Karpas-422 (cell line): ENCODE results near the gene SRP9. TPM values are rescaled to one million over a fixed set of nuclear protein-coding genes. Genes with fewer than 3 reads are reported as not detected.
"Not testable (repeated sequence)": the region's sequence is repeated elsewhere in the genome, so short reads cannot be mapped to it uniquely, and the experiment has no call there.

ENCODE experiments used
- DNase-seq: peaks from one replicate; pipeline ENCODE4 v3.0.0-alpha.2; 2015
- H2AFZ ChIP-seq: fragments of 200-600 bp; sonication (generic); 2 replicates; pipeline ENCODE4 v1.6.1; 2014; ENCODE audit warnings: antibody characterized with exemption, low read length, mixed read lengths
- H3K27ac ChIP-seq: fragments of 200-600 bp; sonication (generic); 2 replicates; pipeline ENCODE4 v1.5.1; 2014; ENCODE audit warnings: mild to moderate bottlenecking, low read length, moderate library complexity
- H3K27me3 ChIP-seq: fragments of 200-600 bp; sonication (generic); 2 replicates; pipeline ENCODE4 v1.6.1; 2014; ENCODE audit warnings: low read length, mixed read lengths
- H3K36me3 ChIP-seq: fragments of 200-600 bp; sonication (generic); 2 replicates; pipeline ENCODE4 v1.6.1; 2014; ENCODE audit warnings: low read length, mixed read lengths; ENCODE audit not compliant: insufficient read depth
- H3K4me1 ChIP-seq: fragments of 200-600 bp; sonication (generic); 2 replicates; pipeline ENCODE4 v1.6.1; 2014; ENCODE audit warnings: mild to moderate bottlenecking, low read length, mixed read lengths
- H3K4me2 ChIP-seq: fragments of 200-600 bp; sonication (generic); 2 replicates; pipeline ENCODE4 v1.6.1; 2014; ENCODE audit warnings: low read length, low read depth, mild to moderate bottlenecking; ENCODE audit not compliant: poor library complexity, severe bottlenecking
- H3K4me3 ChIP-seq: fragments of 200-600 bp; sonication (generic); 2 replicates; pipeline ENCODE4 v1.5.1; 2014; ENCODE audit warnings: mild to moderate bottlenecking, antibody characterized with exemption, low read length, mixed read lengths
- H3K79me2 ChIP-seq: fragments of 200-600 bp; sonication (generic); 2 replicates; pipeline ENCODE4 v1.6.1; 2014; ENCODE audit warnings: mild to moderate bottlenecking, low read length, mixed read lengths
- H3K9ac ChIP-seq: fragments of 200-600 bp; sonication (generic); 2 replicates; pipeline ENCODE4 v1.6.0; 2014; ENCODE audit warnings: low read length
- H3K9me2 ChIP-seq: fragments of 200-600 bp; sonication (generic), shearing (Covaris generic); replicated peaks from 2 replicates; pipeline ENCODE4 v1.6.0; 2014; ENCODE audit warnings: mild to moderate bottlenecking, low read length, moderate library complexity; ENCODE audit not compliant: insufficient read depth
- H3K9me3 ChIP-seq: fragments of 300-700, 200-600 bp; sonication (generic); 2 replicates; pipeline ENCODE4 v1.6.1; 2014; ENCODE audit warnings: low read length, mixed read lengths
- H4K20me1 ChIP-seq: fragments of 200-600 bp; sonication (generic); 2 replicates; pipeline ENCODE4 v1.6.1; 2014; ENCODE audit warnings: mild to moderate bottlenecking, antibody characterized with exemption, low read length, low read depth; ENCODE audit not compliant: insufficient read depth
- total RNA-seq: library from RNA; depleted of rRNA; stranded (reverse); fragments of >200 nt; shearing (Covaris generic); gene quantifications from 2 replicates; pipeline ENCODE4 v1.2.3, GENCODE V29; 2014; ENCODE audit warnings: low replicate concordance

Gene SRP9
- total RNA-seq, 1 experiment from 2014 or later: 245 TPM

DNA sequence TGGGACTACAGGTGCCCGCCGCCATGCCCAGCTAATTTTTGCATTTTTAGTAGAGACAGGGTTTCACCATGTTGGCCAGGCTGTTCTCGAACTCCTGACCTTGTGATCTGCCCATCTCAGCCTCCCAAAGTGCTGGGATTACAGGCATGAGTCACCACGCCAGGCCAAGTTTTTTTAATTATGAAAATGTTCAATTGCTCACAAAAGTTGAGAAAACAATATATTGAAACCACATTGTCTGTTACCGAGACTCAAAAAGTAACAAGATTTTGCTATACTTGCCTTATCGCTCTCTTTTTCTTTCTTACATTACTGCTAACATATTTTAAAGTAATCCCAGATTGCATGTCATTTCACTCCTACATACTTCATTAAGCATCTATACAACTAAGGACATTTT lies 16.2 kb upstream of the SRP9 start:
- H3K9ac ChIP-seq, H3K4me1 ChIP-seq, H4K20me1 ChIP-seq, H3K9me3 ChIP-seq, H3K36me3 ChIP-seq, H3K9me2 ChIP-seq, H3K27ac ChIP-seq, H3K27me3 ChIP-seq, H3K79me2 ChIP-seq, H3K4me2 ChIP-seq, H2AFZ ChIP-seq, H3K4me3 ChIP-seq, DNase-seq: not testable (repeated sequence)

- H3K4me2 ChIP-seq: no peak overlapping the region
- H3K9ac ChIP-seq: no peak overlapping the region
These were observed 15.6 kb upstream of the SRP9 start for GRCh38 chr1:225762002-225762441.

DNA sequence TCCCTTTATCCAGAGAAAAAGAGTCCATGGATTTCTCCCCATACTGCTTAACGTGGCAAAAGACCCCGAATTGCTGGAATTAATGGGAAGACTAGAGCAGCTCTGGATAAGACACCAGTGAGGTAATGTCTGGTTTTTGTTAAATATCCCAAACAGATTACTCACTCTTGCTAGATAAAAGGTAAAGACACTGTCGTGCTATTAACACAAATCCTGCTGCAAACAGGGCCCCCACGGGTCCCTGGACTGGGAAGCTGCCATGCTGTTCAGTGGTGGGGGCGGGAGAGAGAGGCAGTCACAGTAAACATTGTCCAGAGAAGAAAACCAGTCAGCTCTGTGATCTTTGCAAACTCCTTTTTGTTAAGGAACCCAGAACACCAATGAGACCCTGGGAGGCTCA lies 15.2 kb upstream of the SRP9 start:
- Histone ChIP-seq H2AFZ (no peak overlapping the region), H3K9me2 (no peaks in the 10 kb centered on the region), H3K79me2 (no peaks in the 10 kb centered on the region), H3K27me3 (no peaks in the 10 kb centered on the region), H3K4me1 (no peaks in the 10 kb centered on the region), H3K36me3 (no peaks in the 10 kb centered on the region), H3K27ac (no peak overlapping the region), H4K20me1 (no peaks in the 10 kb centered on the region), H3K4me2 (no peak overlapping the region), H3K9me3 (no peaks in the 10 kb centered on the region), H3K9ac (no peak overlapping the region), H3K4me3 (no peak overlapping the region)
- DNase-seq: no peak

More at GRCh38 chr1:225762002-225762441, 15.6 kb upstream of the SRP9 start:
- Histone ChIP-seq H3K4me1 (no peaks in the 10 kb centered on the region), H3K27me3 (no peaks in the 10 kb centered on the region), H3K36me3 (no peaks in the 10 kb centered on the region), H3K9me2 (no peaks in the 10 kb centered on the region), H4K20me1 (no peaks in the 10 kb centered on the region), H2AFZ (no peak overlapping the region), H3K9me3 (no peaks in the 10 kb centered on the region), H3K79me2 (no peaks in the 10 kb centered on the region), H3K4me3 (no peak overlapping the region), H3K27ac (no peak overlapping the region)
- no peak for DNase-seq

DNA sequence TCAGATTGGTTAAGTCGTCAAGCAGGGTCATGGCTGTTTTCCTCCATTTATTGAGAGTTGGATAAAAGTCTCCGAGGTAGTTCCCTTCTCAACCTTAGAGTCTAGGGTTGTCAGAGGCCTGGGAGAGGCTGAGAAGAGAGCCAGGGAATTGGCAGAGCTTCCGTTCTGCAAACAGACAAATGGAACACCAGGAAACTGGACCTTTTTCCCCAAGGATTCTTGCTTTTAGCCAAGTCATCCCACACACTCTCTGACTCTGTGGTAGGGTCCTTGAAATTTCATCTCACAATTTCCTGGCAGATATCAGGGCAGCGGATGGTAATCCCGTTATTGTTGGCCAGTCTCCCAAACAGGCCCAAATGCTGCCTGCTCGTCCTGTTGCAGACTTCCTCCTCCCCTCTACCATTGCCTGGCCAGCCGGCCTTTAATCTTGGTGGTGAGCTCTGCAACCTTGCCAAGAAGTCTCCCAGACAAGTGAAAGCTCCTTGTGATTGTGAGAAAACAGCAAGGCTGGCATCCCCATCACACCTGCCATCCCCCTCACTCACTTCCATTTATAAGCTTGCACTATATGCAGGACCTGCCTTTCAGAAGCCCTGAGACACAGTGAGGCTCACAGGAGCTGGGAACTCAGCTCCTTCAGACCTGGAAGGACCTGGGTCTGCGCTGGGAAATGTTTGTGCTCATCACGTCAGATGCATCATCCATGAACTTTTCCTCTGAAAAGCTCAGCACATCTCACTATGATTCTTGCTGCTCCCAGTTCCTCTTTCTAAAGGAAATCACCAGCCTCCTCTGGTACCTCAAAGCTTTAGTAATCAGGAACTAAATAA lies 13.7 kb upstream of the SRP9 start:
- Histone ChIP-seq H3K27ac (no peak overlapping the region), H3K4me2 (no peak overlapping the region), H4K20me1 (no peaks in the 10 kb centered on the region), H3K4me3 (no peak overlapping the region), H3K36me3 (no peaks in the 10 kb centered on the region), H3K27me3 (no peaks in the 10 kb centered on the region), H3K79me2 (no peaks in the 10 kb centered on the region), H3K9me3 (no peaks in the 10 kb centered on the region), H3K4me1 (no peaks in the 10 kb centered on the region), H3K9me2 (no peaks in the 10 kb centered on the region), H2AFZ (0 out of 2 replicates have a peak overlapping the region, but pooled peaks have one; percentile 24), H3K9ac (no peak overlapping the region)
- no peak for DNase-seq

GRCh38 chr1:225765982-225766674 lies 11.5 kb upstream of the SRP9 start:
- Histone ChIP-seq H3K4me2 (no peak overlapping the region), H3K4me1 (no peaks in the 10 kb centered on the region), H3K9me3 (no peaks in the 10 kb centered on the region), H3K9ac (no peak overlapping the region), H4K20me1 (no peaks in the 10 kb centered on the region), H3K4me3 (no peak overlapping the region), H3K9me2 (no peaks in the 10 kb centered on the region), H3K27ac (no peak overlapping the region), H3K79me2 (no peaks in the 10 kb centered on the region), H3K27me3 (no peaks in the 10 kb centered on the region), H2AFZ (no peak overlapping the region), H3K36me3 (no peaks in the 10 kb centered on the region)
- DNase-seq: no peak

- Histone ChIP-seq H3K4me1 (no peaks in the 10 kb centered on the region), H3K9ac (no peak overlapping the region), H3K36me3 (no peaks in the 10 kb centered on the region), H3K9me3 (no peaks in the 10 kb centered on the region), H3K27ac (no peak overlapping the region), H3K27me3 (no peaks in the 10 kb centered on the region), H3K79me2 (no peaks in the 10 kb centered on the region), H2AFZ (no peak overlapping the region), H3K4me2 (no peak overlapping the region), H3K4me3 (no peak overlapping the region), H4K20me1 (no peaks in the 10 kb centered on the region), H3K9me2 (no peaks in the 10 kb centered on the region)
- no peak for DNase-seq
These were observed 10.5 kb upstream of the SRP9 start for GRCh38 chr1:225766967-225767633.

GRCh38 chr1:225767634-225768540 lies 9.7 kb upstream of the SRP9 start:
- H3K79me2 ChIP-seq: no peaks in the 10 kb centered on the region
- H2AFZ ChIP-seq: no peak overlapping the region
- H3K4me2 ChIP-seq: no peak overlapping the region
- no peak overlapping the region for H3K27ac ChIP-seq
- peak; percentile 32 for DNase-seq
- H4K20me1 ChIP-seq: no peaks in the 10 kb centered on the region
- no peak overlapping the region for H3K4me3 ChIP-seq
- H3K36me3 ChIP-seq: no peaks in the 10 kb centered on the region
- H3K9me3 ChIP-seq: no peaks in the 10 kb centered on the region
- H3K9ac ChIP-seq: no peak overlapping the region
- H3K27me3 ChIP-seq: no peaks in the 10 kb centered on the region
- H3K9me2 ChIP-seq: no peaks in the 10 kb centered on the region
- no peaks in the 10 kb centered on the region for H3K4me1 ChIP-seq
